Endothelial cell of umbilical vein (primary cell): ENCODE measurements around the gene RNH1. TPM values are rescaled to one million over a fixed set of nuclear protein-coding genes. Genes with fewer than 3 reads are reported as not detected.

Experiments
- BruUV-seq: library from RNA; stranded (reverse); fragments of 400-500 nt; replicated peaks from 2 replicates; lab custom pipeline; 2021; lab: Mats Ljungman, UMichigan
- CTCF ChIA-PET: fragments of 300-600, 350-600 bp; sonication (Branson Sonifier 250); formaldehyde crosslinking; loops from one replicate; lab custom pipeline; 2021; ENCODE audit warnings: antibody characterized with exemption, inconsistent platforms; lab: Charles Lee
- POLR2A ChIA-PET: fragments of 300-600, 350-600 bp; sonication (Branson Sonifier 250); formaldehyde crosslinking; loops from one replicate; lab custom pipeline; 2021; ENCODE audit warnings: antibody characterized with exemption, inconsistent platforms; lab: Charles Lee
- DNase-seq: peaks from one replicate; pipeline ENCODE4 v3.0.0-alpha.2; 2011; ENCODE audit warnings: low read depth, low spot score
- FAIRE-seq: peaks from 2 replicates; lab custom pipeline; 2011; peaks lifted over from hg19 to GRCh38; lab: Jason Lieb, UNC
- H2AFZ ChIP-seq: 2 replicates; pipeline ENCODE4 v1.6.0; 2012; ENCODE audit warnings: low read depth, low read length, control low read depth, inconsistent platforms
- H3K27ac ChIP-seq: 2 replicates; pipeline ENCODE4 v1.5.1; 2011; ENCODE audit warnings: low read depth, mild to moderate bottlenecking, control low read depth, low read length, moderate library complexity; ENCODE audit not compliant: insufficient read depth
- H3K27me3 ChIP-seq, 2 experiments: 2 replicates each; pipeline versions ENCODE4 v1.6.0 to v1.6.1; 2011; ENCODE audit warnings: low read length in 2 of 2, mixed read lengths in 1 of 2; ENCODE audit not compliant: control insufficient read depth in 2 of 2, insufficient read depth in 2 of 2
- H3K36me3 ChIP-seq, 2 experiments: 2 replicates in 1 of 2; 3 replicates in 1 of 2; pipeline ENCODE4 v1.5.1; 2011; ENCODE audit warnings: low read length in 2 of 2, mild to moderate bottlenecking in 1 of 2, moderate library complexity in 1 of 2; ENCODE audit not compliant: control insufficient read depth in 2 of 2, insufficient read depth in 2 of 2; ENCODE audit errors: extremely low read depth in 1 of 2
- H3K4me1 ChIP-seq: 3 replicates; pipeline ENCODE4 v1.5.1; 2011; ENCODE audit warnings: mild to moderate bottlenecking, low read length; ENCODE audit not compliant: control insufficient read depth, insufficient read depth; ENCODE audit errors: extremely low read depth
- H3K4me2 ChIP-seq: 2 replicates; pipeline ENCODE4 v1.6.1; 2011; ENCODE audit warnings: low read length, control low read depth, mixed read lengths; ENCODE audit not compliant: insufficient read depth
- H3K4me3 ChIP-seq, 3 experiments: fragments of 200-600 bp in 1 of 3; sonication (generic), shearing (Covaris generic) in 1 of 3; replicated peaks in 1 of 3; 2 replicates each; pipeline ENCODE4 v1.5.1; 2011 to 2016; ENCODE audit warnings: control low read depth in 3 of 3, low read length in 3 of 3, mild to moderate bottlenecking in 2 of 3, inconsistent platforms in 1 of 3, low read depth in 1 of 3, moderate library complexity in 1 of 3; ENCODE audit not compliant: insufficient read depth in 1 of 3
- H3K79me2 ChIP-seq: 2 replicates; pipeline ENCODE4 v1.6.0; 2012; ENCODE audit warnings: low read length, inconsistent platforms; ENCODE audit not compliant: control insufficient read depth, insufficient read depth
- H3K9ac ChIP-seq: replicated peaks from 2 replicates; pipeline ENCODE3; 2011; ENCODE audit warnings: low read length, control low read depth; ENCODE audit not compliant: insufficient read depth; ENCODE audit errors: extremely low read depth
- H3K9me1 ChIP-seq: replicated peaks from 3 replicates; pipeline ENCODE4 v1.6.0; 2011; ENCODE audit warnings: mild to moderate bottlenecking, low read length; ENCODE audit not compliant: control insufficient read depth, insufficient read depth; ENCODE audit errors: extremely low read depth
- H3K9me3 ChIP-seq: replicated peaks from 2 replicates; pipeline ENCODE4 v1.5.1; 2012; ENCODE audit warnings: low read length, inconsistent platforms; ENCODE audit not compliant: control insufficient read depth, insufficient read depth
- H4K20me1 ChIP-seq: replicated peaks from 2 replicates; pipeline ENCODE3; 2011; ENCODE audit warnings: mild to moderate bottlenecking, low read length; ENCODE audit not compliant: control insufficient read depth, insufficient read depth; ENCODE audit errors: extremely low read depth
- CTCF ChIP-seq, 2 donors: IDR thresholded peaks; 1 replicate in 1 of 2; 2 replicates in 1 of 2; pipeline ENCODE4 v1.5.1; 2011; ENCODE audit warnings: low read length in 2 of 2, mild to moderate bottlenecking in 2 of 2, moderate library complexity in 2 of 2, control low read depth in 1 of 2, inconsistent platforms in 1 of 2, low read depth in 1 of 2; ENCODE audit not compliant: insufficient read depth in 1 of 2; ENCODE audit errors: extremely low read depth in 1 of 2
- FOS ChIP-seq: IDR thresholded peaks from 2 replicates; pipeline ENCODE4 v1.6.1; 2011; ENCODE audit warnings: mild to moderate bottlenecking, low read length, moderate library complexity, borderline replicate concordance; ENCODE audit not compliant: insufficient read depth
- JUN ChIP-seq: IDR thresholded peaks from 2 replicates; pipeline ENCODE4 v1.6.1; 2011; ENCODE audit warnings: borderline replicate concordance, low read depth; ENCODE audit not compliant: insufficient read length, insufficient read depth
- POLR2A ChIP-seq: IDR thresholded peaks from 2 replicates; pipeline ENCODE4 v1.6.1; 2012; ENCODE audit warnings: low read depth, mild to moderate bottlenecking, control low read depth, low read length
- POLR2AphosphoS5 ChIP-seq: IDR thresholded peaks from 2 replicates; pipeline ENCODE4 v1.6.1; 2012; ENCODE audit warnings: low read depth, mild to moderate bottlenecking, control low read depth, low read length, moderate library complexity; ENCODE audit not compliant: insufficient read depth
- dilution Hi-C: fragments of 300-500 bp; cut with MboI; formaldehyde crosslinking; loops from one replicate; pipeline ENCODE4 v1.15.0; 2019; ENCODE audit warnings: low sequenced_read_pairs; ENCODE audit not compliant: extremely low pct_ligation_motif_present
- intact Hi-C: fragments of 100-400 bp; cut with micrococcal nuclease; formaldehyde crosslinking; loops from one replicate; pipeline ENCODE4 v1.10.0; 2022
- polyA plus RNA-seq, 4 experiments: library from polyadenylated mRNA; depleted of rRNA in 3 of 4; stranded (reverse) in 3 of 4; unstranded in 1 of 4; fragments of >200 nt; gene quantifications; 2 replicates each; pipeline versions ENCODE4 v1.2.1 to v1.2.3, GENCODE V29; 2011 to 2012; ENCODE audit warnings: missing spikeins in 1 of 4
- total RNA-seq: library from RNA; stranded (reverse); gene quantifications from 2 replicates; pipeline ENCODE4 v1.2.3, GENCODE V29; 2021

RNH1 gene
- total and polyA plus RNA-seq, 2 donors (not counting 3 experiments of a cell fraction or from before 2014, with no cell fraction given): 144 to 198 TPM

GRCh38 chr11:535519-536454 lies 28.7 kb upstream of the RNH1 start, which contains the start of gene HRAS:
TSS of gene HRAS (minus strand) at chr11:535576.
- H3K9ac ChIP-seq: peak within 1 kb of the TSS; percentile 58
- dilution Hi-C loops: no loop called here
- peak within 1 kb of the TSS; percentile 54 to 74 (median 69) for H3K4me3 ChIP-seq
- no peaks in the 10 kb centered on the region for H3K9me1 ChIP-seq
- intact Hi-C loops: loop anchor here (2.0 to 5.0 kb wide), 3 partner anchors 17 to 162 kb away; partner anchors contain the start of genes DEAF1, LMNTD2, RASSF7 and TMEM80
- H3K27me3 ChIP-seq: no peaks in the 10 kb centered on the region
- H3K4me2 ChIP-seq: peak within 1 kb of the TSS; percentile 37
- DNase-seq (peak; percentile 94), FAIRE-seq (peak; percentile 83)
- H3K79me2 ChIP-seq: peaks cover 16% of the 10 kb centered on the region
- no peaks in the 10 kb centered on the region for H4K20me1 ChIP-seq
- peaks cover 7% of the 10 kb centered on the region for H3K4me1 ChIP-seq
- POLR2A ChIA-PET: no interaction called here
- H3K36me3 ChIP-seq: peaks cover 4 to 15% of the 10 kb centered on the region in 2 experiments
- no TSS peak for BruUV-seq
- no peaks in the 10 kb centered on the region for H3K9me3 ChIP-seq
- no peak within 1 kb of the TSS for H3K27ac ChIP-seq
- H2AFZ ChIP-seq: peak within 1 kb of the TSS; percentile 68
- CTCF ChIA-PET: interaction anchor here (1.0 to 2.1 kb wide), 3 partner anchors 19 to 191 kb away, joined by 3 to 11 read pairs (median 4); partner anchors contain the start of gene PHRF1
- TF ChIP-seq POLR2AphosphoS5: peak; percentile 94
- peak; percentile 87 for TF ChIP-seq POLR2A
- TF ChIP-seq JUN: no peak
- no peak for TF ChIP-seq CTCF (IDR thresholded peaks at IDR 0.05; ENCODE audit: extremely low read depth in 1 of 2, insufficient read depth in 1 of 2, low read depth in 1 of 2, low read length in 2 of 2)
- TF ChIP-seq FOS: no peak
